SKM-1 treated with dmso at 0.1 percent for 144 hours (cell line): Measurements from ENCODE around the gene MCC.

ENCODE experiments used
- DNase-seq: peaks from one replicate; lab custom pipeline; 2025; ENCODE audit not compliant: unreplicated experiment; lab: John Stamatoyannopoulos, UW

Gene MCC

DNA sequence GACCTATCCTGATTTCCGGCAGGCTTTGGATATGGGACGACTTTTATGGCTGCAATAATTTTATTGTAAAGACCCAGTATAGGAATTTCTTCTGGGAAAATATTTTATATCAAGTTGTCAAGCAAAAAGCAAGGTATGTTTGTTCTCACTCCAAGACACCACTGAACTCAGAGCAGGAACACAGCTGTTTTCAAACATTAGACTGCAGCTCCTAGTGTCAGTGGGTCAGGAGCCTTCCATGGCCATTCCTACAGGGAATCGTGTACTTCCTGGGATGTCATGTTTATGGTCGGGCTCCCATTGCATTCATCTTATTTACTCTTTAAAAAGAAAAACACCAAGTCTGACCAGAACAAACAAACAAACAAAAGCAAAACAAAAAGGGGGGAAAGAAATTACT lies 278.8 kb downstream of the MCC start:
- DNase-seq = no peak

DNA sequence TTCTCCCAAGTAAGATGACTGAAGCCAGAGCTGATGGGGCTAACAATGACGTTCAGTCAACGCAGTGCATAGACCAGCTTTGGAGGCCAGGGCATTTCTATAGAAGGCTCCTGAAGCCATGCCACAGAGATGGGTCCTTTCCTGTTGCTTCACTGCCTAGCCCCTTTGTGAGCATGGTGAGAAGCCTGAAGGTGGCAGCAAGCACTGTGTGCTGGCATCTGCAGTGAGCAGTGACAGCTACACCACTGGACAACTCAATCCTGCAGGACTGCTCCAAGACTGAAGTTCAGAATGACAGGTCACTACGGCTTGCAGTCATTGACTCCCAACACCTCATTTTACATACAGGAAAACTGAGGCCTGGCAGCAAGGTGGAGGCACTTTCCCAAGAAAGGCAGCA lies 282.4 kb downstream of the MCC start:
- DNase-seq = no peak

DNA sequence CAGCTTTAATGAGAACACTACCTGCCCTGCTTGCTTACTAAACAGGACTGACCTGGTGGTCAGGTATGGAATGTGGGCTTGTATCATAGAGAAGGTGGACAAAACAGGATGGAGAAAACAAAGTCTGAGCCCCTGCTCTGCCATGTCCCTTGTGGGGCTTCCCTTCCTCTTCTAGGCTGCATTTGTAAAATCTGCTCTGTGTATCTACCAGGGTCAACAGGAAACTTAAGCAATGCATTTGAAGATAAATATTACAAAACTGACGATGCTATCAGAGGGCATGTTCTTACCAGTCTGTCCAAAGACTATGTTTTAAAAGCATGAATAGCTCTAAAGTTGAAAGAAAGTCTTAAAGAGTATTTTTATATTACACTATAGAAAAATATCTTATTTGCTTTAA lies 282.9 kb downstream of the MCC start:
- peak; percentile 6 for DNase-seq

GRCh38 chr5:113204525-113205161 lies 283.6 kb downstream of the MCC start:
- DNase-seq = no peak

DNA sequence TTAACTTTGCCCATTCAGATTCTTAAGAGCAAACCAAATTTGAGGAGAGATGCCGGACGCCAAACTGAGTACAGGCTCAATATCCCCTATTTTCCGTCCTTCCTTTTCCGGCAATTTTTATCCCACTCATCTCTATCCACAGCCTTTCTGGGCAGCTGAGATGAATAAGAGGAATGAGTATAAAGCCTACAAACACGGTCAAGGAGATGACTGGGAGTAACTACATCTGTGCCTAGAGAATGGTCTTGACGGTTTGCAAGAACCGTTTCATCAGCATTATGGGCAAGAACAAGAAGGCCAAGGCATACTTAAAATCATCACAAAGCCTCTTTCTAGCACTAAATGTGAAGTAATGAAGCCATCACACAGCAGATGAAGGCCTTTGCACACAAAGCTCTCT lies 284.3 kb downstream of the MCC start:
- no peak for DNase-seq

GRCh38 chr5:113202746-113203716 lies 285.2 kb downstream of the MCC start:
- no peak for DNase-seq

DNA sequence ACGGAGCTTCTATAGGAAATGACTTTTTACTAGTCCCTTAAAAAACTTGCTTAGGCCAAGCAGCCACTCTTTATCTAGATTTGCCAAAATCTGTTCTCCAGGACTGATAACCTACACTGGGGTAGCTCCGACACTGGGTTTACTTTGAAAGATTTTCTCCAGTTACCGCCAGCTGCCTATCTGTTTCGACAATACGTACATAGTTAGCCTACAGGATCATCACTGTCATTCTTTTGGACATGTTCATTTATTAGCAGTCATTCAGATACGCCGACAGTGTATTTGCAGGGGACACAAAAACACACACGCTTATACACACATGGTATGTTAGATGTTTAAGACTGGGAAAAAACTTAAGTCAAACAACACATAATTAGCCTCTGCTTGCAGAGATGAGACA lies 286.0 kb downstream of the MCC start:
- no peak for DNase-seq

- DNase-seq = no peak
Observed at GRCh38 chr5:113201715-113202114, 286.5 kb downstream of the MCC start.

DNA sequence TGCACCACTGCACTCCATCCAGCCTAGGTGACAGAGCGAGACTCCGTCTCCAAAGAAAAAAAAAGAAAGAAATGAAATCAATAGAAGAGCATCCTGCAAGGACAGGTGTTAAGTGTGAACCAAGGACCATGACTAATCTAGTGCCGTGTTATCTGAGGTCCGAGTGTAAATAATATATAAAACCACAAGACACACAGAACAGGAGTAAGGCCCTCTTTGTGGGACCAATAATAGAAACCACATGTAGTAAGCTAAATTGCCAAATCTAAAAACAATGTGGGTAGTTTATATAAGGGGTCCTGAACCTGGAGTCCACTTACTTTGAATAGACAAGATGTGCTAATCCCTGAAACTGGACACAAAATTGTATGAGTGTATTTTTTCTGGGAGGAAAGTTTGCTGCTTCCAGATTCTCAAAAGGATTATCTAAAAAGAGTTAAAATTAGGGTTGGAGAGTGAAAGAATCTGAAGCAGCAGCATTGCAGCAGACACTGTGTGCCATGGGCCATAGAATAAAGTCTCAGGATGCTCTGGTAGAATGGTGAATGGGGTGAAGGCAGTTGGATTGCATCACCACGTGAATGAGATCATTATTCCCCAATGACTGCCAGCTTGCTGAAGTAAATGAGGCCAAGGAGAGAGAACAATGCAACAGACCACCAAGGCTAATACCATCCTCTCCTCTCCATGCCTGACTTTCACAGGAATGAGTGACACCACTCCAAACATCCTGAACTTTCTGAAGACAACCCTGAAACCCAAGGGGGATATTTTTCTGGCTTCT lies 288.9 kb downstream of the MCC start:
- peak; percentile 7 for DNase-seq

DNA sequence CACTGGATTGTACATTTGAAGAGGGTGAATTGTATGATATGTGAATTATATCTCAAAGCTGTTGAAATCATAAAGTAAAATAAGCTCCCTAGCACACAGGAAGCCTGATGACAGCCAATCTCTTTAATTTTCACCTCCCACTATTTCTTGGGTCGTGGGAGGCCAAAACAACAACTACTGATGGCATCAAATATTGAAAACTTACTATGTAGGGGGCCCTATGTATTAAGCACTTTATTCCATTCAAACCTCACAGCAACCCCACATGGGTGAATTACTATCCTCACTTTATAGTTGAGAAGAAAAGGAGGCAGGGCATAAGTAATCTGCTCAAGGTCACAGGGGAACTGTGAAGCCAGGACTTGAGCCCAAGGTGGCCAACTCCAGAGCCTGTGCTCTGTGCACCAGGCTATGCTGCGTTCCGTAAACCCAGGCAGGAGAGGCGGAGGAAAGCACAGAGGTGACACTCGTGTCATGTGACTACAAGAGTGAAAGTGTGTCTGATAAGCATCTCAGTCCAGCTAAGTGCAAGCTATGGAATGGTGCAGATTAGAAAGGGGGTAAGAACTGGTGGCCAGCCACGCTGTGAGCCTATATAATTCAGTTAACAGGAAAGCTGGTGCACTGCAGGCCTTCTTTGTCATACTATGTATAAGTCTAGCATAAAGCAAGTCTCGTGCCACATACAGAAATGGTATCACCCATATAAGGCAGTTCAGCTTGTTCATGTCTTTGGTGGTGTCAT lies 290.6 kb downstream of the MCC start:
- DNase-seq = no peak

DNA sequence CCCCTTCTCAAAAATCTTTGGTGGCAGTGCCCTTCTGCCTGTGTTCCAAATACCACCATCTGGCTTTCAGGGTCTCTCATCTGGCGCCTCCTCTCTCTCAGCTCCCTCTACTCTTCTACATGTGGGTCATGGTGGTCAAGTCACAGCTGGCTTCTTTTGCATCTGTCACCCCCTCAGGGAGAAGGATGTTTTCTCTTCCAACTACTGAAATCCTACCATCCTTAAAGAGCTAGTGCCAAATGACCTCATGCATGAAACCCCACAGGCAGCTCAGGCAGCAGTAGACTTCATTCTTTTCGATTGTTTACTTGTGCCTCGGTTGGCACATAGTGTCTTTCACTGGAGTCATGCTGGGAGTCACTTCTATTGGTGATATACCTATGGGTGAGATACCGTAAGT lies 292.5 kb downstream of the MCC start:
- no peak for DNase-seq

GRCh38 chr5:113195251-113195650 lies 293.0 kb downstream of the MCC start:
- DNase-seq = no peak

DNA sequence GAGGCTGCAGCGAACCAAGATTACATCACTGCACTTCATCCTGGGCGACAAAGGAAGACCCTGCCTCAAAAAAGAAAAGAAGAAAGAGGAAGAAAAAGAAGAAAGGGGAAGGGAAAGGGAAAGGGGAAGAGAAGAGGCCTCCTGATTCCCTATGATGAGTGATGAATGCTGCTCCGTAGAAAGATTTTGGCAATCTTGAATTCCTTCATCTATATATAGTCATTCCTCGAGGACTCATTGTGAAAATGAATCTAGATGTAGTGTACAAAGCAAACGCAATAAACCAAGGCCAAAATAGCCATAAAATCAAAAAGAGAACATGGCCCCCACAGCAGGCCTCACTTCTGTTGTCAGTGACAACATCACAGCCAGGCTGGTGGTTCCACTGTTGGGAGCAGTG lies 293.7 kb downstream of the MCC start:
- DNase-seq = no peak

DNA sequence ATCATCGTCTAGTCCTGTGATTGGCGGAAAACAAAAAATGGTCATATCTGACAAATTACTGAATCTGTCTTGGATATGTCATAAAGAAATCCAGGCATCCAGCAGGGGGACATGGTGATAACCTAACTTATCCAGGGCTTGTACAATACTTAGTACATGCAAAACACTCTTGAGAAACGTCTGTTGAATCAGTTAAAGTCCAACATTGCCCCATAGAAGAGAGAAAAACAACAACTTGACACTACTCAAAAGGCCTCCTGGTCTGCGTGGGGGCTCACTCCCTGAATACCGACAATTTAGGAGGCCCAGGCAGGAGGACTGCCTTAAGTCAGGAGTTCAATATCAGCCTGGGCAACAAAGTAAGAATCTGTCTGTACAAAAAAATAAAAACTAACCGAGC lies 294.1 kb downstream of the MCC start:
- DNase-seq = no peak

DNA sequence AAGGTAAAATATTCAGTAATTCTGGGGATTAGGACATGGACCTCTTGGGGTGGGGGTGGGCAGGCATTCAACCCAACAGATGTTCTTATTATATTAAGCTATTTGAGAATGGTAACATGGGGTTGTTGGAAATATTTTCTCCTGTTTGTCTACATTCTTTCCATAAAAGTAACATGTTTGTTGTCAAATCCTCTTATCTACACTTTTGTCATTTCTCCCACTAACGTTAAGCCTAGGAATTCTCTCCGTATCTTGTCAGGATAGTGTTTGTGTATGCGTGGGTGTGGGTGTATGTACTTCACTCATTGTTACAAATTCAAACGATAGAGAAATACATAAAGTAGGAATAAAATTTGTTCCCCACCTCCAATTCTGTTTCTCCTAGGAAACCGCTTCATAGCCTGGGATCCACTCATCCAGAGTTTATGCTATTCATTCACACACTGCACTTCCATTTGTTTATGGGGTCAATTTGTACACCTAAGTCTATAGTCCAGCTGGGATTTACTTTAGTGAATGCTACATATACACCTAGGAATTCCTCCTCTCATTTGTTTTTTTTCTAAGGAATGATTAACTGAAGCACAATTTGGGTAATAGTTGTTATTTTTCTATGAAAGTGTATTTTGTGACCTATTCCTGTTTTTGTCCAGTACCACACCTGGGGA lies 294.8 kb downstream of the MCC start:
- no peak for DNase-seq

DNA sequence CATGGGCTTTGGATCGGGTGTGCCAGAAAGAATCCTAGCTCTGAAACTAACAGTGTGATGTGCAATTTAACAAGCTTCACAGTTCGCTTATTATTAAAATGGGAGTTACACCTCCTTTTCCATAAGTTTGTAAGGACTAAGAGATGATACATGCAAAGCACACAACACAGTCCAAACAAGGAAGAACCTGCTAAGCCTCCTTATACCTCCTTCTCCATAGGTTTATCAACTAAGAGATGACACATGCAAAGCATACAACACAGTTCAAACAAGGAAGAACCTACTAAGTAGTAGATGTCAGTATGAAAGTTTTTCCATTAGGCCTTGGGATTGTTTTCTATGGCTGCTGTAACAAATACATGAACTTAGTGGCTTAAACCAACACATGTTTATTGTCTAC lies 295.7 kb downstream of the MCC start:
- no peak for DNase-seq

DNA sequence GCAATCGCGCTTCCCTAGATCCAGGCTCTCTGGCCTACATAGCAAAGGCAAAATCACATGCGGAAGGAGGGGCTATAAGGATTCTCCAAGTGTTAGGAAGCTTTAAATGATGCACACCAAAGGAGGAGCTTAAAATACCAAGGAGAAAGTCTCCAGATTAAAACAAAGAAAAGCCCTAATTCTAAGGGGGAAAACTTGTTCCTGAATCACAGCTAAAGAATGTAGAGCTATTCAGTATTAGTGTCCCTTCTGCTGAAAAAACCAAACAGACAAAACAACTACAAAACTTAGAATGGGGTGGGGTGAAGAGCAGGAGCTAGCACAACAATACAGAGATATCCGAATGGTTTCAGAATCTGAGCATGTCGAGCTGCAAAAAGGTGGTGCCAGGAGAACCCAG lies 297.9 kb downstream of the MCC start:
- DNase-seq = no peak

DNA sequence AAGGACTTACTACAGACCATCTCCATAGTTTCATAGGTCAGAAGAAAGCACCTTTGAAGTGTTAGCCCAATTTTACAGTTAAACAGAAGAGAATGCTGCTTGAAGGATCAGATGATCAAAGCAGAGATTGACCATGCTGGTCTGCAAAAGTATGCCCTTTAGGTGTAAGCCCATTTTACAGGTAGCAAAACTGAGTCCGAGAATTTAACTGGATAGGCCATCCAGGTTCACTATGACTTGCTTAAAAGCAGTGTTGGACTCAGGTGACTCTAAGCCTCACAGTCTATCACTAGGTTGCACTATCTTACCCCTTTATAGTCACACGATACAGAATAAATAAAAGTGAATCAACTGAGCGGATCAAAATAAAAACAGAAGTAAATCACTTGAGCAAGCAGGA lies 299.0 kb downstream of the MCC start:
- DNase-seq = no peak

DNA sequence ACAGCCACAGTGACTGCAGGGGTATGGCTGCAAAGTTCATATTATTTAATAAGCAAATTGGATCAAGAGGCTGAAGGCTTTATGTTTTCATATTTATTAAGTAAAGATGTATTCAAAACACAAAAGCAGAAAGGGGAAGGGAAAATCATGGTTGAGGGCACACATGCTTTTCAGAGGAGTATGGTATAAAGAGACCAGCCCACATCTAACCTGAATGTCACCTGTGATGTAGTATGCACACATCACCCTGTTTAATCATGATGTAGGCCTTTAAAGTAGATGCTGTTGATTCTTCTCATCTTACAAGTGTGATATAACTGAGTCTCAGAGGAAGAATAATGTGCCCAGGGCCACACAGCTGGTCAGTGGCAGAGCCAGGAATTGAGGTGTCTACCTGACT lies 299.8 kb downstream of the MCC start:
- DNase-seq = no peak

DNA sequence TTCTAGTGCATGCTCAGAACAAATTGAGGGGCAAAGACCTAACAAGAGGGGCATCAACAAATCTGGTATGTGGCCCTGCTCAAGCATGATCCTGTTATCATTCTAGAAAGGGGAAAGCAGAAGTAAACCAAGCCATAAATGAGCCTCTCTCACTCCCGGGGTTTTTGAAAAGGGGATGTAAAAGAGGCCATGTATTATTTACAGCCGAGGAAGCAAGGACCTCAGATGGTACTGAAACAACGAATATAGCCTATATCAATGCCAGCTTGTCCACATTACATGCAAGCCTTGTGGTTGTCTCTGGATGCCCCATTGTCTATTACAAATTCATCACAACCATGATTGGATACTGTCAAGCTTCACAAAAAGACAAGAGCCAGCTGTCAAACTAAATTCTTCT lies 300.3 kb downstream of the MCC start:
- DNase-seq = peak; percentile 78

- no peak for DNase-seq
Observed at GRCh38 chr5:113186061-113186460, 302.2 kb downstream of the MCC start.
